Measurements from ENCODE around the gene EIPR1. TPM values are rescaled to one million over a fixed set of nuclear protein-coding genes. Genes with fewer than 3 reads are reported as not detected.
"Not testable (repeated sequence)": the region's sequence is repeated elsewhere in the genome, so short reads cannot be mapped to it uniquely, and the experiment has no call there.

The EIPR1 gene
- total RNA-seq, 1 donor from 2014 or later: 30.3 TPM

GRCh38 chr2:3192920-3193319 is 184.7 kb downstream of the EIPR1 start:
- no peak for DNase-seq

GRCh38 chr2:3192281-3192818 is 185.3 kb downstream of the EIPR1 start:
- DNase-seq: no peak

- DNase-seq: no peak
These were observed 187.7 kb downstream of the EIPR1 start for GRCh38 chr2:3189961-3190360.

GRCh38 chr2:3189076-3189591 is 188.5 kb downstream of the EIPR1 start:
- no peak for DNase-seq

- DNase-seq: no peak
These were observed 189.1 kb downstream of the EIPR1 start for GRCh38 chr2:3188405-3188946.

- no peak for DNase-seq
These were observed 190.2 kb downstream of the EIPR1 start for GRCh38 chr2:3187467-3187866.

GRCh38 chr2:3186766-3187165 is 190.9 kb downstream of the EIPR1 start:
- DNase-seq: no peak

GRCh38 chr2:3185910-3186309 is 191.7 kb downstream of the EIPR1 start:
- no peak for DNase-seq

- DNase-seq: no peak
These were observed 192.4 kb downstream of the EIPR1 start for GRCh38 chr2:3185256-3185655.

- DNase-seq: no peak
These were observed 193.5 kb downstream of the EIPR1 start for GRCh38 chr2:3184167-3184566.

GRCh38 chr2:3183766-3184165 is 193.9 kb downstream of the EIPR1 start:
- no peak for DNase-seq

GRCh38 chr2:3182848-3183247 is 194.8 kb downstream of the EIPR1 start:
- no peak for DNase-seq

GRCh38 chr2:3181416-3182010 is 196.1 kb downstream of the EIPR1 start:
- no peak for DNase-seq

GRCh38 chr2:3180909-3181221 is 196.8 kb downstream of the EIPR1 start:
- not testable (repeated sequence) for DNase-seq

- DNase-seq: no peak
These were observed 197.3 kb downstream of the EIPR1 start for GRCh38 chr2:3180082-3180908.

GRCh38 chr2:3179626-3180025 is 198.0 kb downstream of the EIPR1 start:
- DNase-seq: no peak

- DNase-seq: no peak
These were observed 198.4 kb downstream of the EIPR1 start for GRCh38 chr2:3179208-3179607.

GRCh38 chr2:3178578-3179031 is 199.0 kb downstream of the EIPR1 start:
- no peak for DNase-seq

- DNase-seq: no peak
These were observed 199.6 kb downstream of the EIPR1 start for GRCh38 chr2:3177891-3178577.

- no peak for DNase-seq
These were observed 200.8 kb downstream of the EIPR1 start for GRCh38 chr2:3176869-3177255.

- no peak for DNase-seq
These were observed 201.3 kb downstream of the EIPR1 start for GRCh38 chr2:3176071-3176868.

GRCh38 chr2:3175568-3175955 is 202.1 kb downstream of the EIPR1 start:
- DNase-seq: no peak
